ENCODE results near the gene CLMP. TPM values are rescaled to one million over a fixed set of nuclear protein-coding genes. Genes with fewer than 3 reads are reported as not detected.

Gene CLMP
- total RNA-seq, 6 experiments from 2014 or later, result 126 to 201 (median 138) TPM

DNA sequence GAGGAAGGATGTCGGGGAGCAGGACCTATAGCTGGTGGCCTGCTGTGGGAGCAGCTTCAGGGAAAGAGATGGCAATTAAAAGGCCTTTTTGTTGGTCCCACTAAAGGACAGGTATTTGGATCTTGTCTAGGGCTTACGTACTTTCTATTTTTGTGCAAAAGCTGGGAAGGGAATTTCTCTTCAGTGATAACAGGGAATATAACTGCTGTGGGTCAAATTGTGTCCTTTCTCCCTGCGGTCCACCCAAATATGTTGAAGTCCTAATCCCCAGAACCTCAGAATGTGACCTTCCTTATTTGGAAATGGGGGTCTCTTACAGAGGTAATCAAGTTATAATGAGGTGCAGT lies 147.1 kb downstream of the CLMP start:
- no peaks in the 10 kb centered on the region for H3K36me3 Mint-ChIP-seq (ENCODE audit: low read depth)
- H3K9me3 Mint-ChIP-seq, result no peaks in the 10 kb centered on the region
- no peak for DNase-seq
- peaks cover 5% of the 10 kb centered on the region for H3K27me3 Mint-ChIP-seq (ENCODE audit: insufficient read depth)
- no peaks in the 10 kb centered on the region for H3K4me1 Mint-ChIP-seq (ENCODE audit: low read depth)
- no peak overlapping the region for H3K27ac Mint-ChIP-seq
- TF ChIP-seq, protein P1, sequence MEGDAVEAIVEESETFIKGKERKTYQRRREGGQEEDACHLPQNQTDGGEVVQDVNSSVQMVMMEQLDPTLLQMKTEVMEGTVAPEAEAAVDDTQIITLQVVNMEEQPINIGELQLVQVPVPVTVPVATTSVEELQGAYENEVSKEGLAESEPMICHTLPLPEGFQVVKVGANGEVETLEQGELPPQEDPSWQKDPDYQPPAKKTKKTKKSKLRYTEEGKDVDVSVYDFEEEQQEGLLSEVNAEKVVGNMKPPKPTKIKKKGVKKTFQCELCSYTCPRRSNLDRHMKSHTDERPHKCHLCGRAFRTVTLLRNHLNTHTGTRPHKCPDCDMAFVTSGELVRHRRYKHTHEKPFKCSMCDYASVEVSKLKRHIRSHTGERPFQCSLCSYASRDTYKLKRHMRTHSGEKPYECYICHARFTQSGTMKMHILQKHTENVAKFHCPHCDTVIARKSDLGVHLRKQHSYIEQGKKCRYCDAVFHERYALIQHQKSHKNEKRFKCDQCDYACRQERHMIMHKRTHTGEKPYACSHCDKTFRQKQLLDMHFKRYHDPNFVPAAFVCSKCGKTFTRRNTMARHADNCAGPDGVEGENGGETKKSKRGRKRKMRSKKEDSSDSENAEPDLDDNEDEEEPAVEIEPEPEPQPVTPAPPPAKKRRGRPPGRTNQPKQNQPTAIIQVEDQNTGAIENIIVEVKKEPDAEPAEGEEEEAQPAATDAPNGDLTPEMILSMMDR (IDR thresholded peaks at IDR 0.05), result no peak
- H3K4me3 Mint-ChIP-seq, result no peak overlapping the region

DNA sequence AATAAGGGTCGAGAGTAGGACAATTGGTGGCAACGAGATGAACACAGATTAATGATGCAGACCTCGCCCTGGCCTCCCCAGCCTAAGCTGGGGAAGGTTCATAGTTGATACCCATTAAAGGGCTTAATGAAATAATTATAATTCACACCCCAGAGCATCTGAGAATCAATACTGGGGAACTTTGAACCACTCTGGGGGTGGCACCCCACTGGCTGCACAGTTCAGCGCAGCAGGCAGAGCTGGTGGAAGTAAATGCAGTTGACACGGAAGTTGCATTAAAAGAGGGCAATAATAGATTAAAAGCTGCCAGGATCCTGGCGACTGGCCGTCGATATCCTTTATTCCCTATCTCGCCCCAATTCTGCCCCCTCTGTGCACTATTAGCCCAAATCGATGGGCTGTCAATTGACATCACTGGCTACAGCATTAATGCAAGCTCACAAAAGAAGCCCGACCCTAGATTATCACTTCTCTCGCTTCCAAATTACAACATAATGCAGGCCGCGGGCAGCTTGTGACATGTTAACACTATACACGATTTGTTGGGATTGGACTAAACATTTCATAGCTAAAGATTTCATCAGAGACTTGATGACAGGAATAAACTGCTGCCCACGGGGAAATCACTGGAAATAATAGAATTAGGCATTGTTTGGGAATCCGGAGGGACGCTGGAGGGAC lies 147.6 kb downstream of the CLMP start:
- H3K4me3 Mint-ChIP-seq, result no peak overlapping the region
- no peaks in the 10 kb centered on the region for H3K4me1 Mint-ChIP-seq (ENCODE audit: low read depth)
- H3K36me3 Mint-ChIP-seq (ENCODE audit: low read depth), result no peaks in the 10 kb centered on the region
- no peaks in the 10 kb centered on the region for H3K9me3 Mint-ChIP-seq
- TF ChIP-seq, protein P1 (IDR thresholded peaks at IDR 0.05), result no peak
- H3K27ac Mint-ChIP-seq, result no peak overlapping the region
- peaks cover 5% of the 10 kb centered on the region for H3K27me3 Mint-ChIP-seq (ENCODE audit: insufficient read depth)
- DNase-seq, result no peak

DNA sequence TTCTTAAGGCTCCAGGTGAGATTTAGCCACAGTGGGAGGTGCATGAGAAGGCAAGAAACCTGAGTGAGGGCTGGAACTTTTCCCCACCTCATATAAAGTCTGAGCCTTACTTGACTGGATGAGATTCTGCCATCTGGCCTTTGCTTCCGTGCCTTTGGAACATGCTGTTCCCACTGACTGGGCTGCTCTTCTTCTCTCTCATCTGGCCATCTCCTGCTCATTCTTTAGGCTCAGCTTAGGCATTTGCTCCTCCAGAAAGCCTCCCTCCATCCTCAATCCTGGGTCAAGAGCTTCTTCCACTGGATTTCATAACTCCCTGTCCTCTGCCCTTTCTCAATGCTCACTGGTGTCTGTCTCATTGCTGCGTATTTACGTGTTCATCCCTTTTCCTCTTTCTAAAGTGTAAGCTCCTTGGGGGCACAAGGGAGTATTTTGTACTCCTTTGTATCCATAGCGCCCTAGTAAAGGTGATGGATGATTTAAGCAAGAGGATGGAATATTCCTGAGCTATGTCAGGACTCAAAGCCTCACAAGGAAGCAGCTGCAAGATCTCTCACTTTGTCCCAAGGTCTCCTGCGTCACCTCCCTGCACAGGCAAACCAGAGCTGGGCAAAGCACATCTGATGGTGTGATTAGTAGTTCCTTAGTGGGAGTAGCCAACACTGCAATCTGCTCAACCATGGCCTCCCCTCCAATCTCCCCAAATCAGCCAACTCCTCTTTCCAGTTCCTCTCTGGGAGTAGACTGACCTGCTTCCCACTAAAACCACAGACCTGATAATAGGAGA lies 148.4 kb downstream of the CLMP start:
- Mint-ChIP-seq H3K36me3 (ENCODE audit: low read depth) (no peaks in the 10 kb centered on the region), H3K27me3 (ENCODE audit: insufficient read depth) (peaks cover 5% of the 10 kb centered on the region), H3K4me1 (ENCODE audit: low read depth) (no peaks in the 10 kb centered on the region), H3K4me3 (no peak overlapping the region), H3K27ac (no peak overlapping the region), H3K9me3 (no peaks in the 10 kb centered on the region)
- no peak for DNase-seq
- TF ChIP-seq, protein P1 (IDR thresholded peaks at IDR 0.05), result no peak

DNA sequence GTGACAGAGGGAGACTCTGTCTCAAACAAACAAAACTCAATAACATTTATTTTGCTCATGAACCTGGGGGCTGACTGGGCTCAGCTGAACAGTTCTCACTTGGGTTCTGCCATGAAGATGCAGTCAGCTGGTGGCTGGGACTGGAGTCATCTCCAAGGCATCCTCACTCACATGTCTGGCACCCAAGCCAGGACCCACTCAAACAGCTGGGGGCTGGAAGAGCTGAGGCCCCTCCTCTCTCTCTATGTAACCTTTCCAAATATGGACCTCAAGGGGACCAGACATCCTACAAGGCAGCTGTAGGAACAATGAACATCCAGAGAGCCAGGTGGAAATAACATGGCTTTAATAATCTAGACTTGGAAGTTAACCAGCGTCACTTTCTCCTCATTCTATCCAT lies 149.9 kb downstream of the CLMP start:
- no peak for DNase-seq
- TF ChIP-seq, protein P1 (IDR thresholded peaks at IDR 0.05), result no peak
- H3K27ac Mint-ChIP-seq, result no peak overlapping the region
- no peaks in the 10 kb centered on the region for H3K36me3 Mint-ChIP-seq (ENCODE audit: low read depth)
- H3K9me3 Mint-ChIP-seq, result no peaks in the 10 kb centered on the region
- H3K4me3 Mint-ChIP-seq, result no peak overlapping the region
- H3K27me3 Mint-ChIP-seq (ENCODE audit: insufficient read depth), result peaks cover 5% of the 10 kb centered on the region
- H3K4me1 Mint-ChIP-seq (ENCODE audit: low read depth), result no peaks in the 10 kb centered on the region

DNA sequence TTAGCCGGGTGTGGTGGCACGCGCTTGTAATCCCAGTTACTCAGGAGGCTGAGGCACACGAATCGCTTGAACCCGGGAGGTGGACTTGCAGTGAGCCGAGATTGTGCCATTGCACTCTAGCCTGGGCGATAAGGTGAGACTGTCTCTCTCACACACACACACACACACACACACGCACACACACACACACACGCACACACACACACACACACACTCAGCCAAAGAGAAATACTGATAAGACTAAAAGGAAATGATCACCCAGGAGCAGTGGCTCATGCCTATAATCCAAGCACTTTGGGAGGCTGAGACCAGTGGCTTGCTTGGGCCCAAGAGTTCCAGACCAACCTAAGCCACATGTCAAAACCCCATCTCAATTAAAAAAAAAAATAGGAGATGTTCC lies 153.9 kb downstream of the CLMP start:
- H3K9me3 Mint-ChIP-seq, result no peaks in the 10 kb centered on the region
- no peak overlapping the region for H3K4me3 Mint-ChIP-seq
- DNase-seq, result no peak
- no peaks in the 10 kb centered on the region; the same call in 1 of the 2 replicates for H3K27me3 Mint-ChIP-seq (ENCODE audit: insufficient read depth)
- H3K27ac Mint-ChIP-seq, result no peak overlapping the region
- no peaks in the 10 kb centered on the region for H3K36me3 Mint-ChIP-seq (ENCODE audit: low read depth)
- TF ChIP-seq, protein P1 (IDR thresholded peaks at IDR 0.05), result no peak
- H3K4me1 Mint-ChIP-seq (ENCODE audit: low read depth), result no peaks in the 10 kb centered on the region

Data from HFFc6 (cell line).